PFSK-1 (cell line): ENCODE measurements around the gene IFT80.

Experiments used
- FOXP2 ChIP-seq: optimal IDR thresholded peaks from 2 replicates; pipeline ENCODE3; 2011; ENCODE audit warnings: borderline replicate concordance, control low read depth, inconsistent platforms; ENCODE audit not compliant: insufficient read depth; ENCODE audit errors: extremely low read length, extremely low read depth
- POLR2AphosphoS5 ChIP-seq: IDR thresholded peaks from 2 replicates; pipeline ENCODE4 v1.6.1; 2012; ENCODE audit warnings: low read depth, mild to moderate bottlenecking, control low read depth, low read length, moderate library complexity
- REST ChIP-seq, 2 experiments: IDR thresholded peaks; 2 replicates each; pipeline versions ENCODE4 v1.6.1 to v1.8.0; 2011 to 2012; ENCODE audit warnings: low read depth in 2 of 2, low read length in 2 of 2, control low read depth in 1 of 2, inconsistent platforms in 1 of 2, mild to moderate bottlenecking in 1 of 2, moderate library complexity in 1 of 2; ENCODE audit not compliant: insufficient read depth in 1 of 2
- SIN3A ChIP-seq: IDR thresholded peaks from 2 replicates; pipeline ENCODE4 v1.6.1; 2012; ENCODE audit warnings: mild to moderate bottlenecking, low read length, moderate library complexity, borderline replicate concordance; ENCODE audit not compliant: insufficient read depth
- TAF1 ChIP-seq: IDR thresholded peaks from 2 replicates; pipeline ENCODE4 v1.6.1; 2012; ENCODE audit warnings: low read length, control low read depth, borderline replicate concordance; ENCODE audit not compliant: insufficient read depth

The IFT80 gene

GRCh38 chr3:160319322-160319721, 79.7 kb downstream of the IFT80 start:
- TF ChIP-seq REST (IDR thresholded peaks at IDR 0.05; ENCODE audit: insufficient read depth in 1 of 2, low read depth in 2 of 2, low read length in 2 of 2), result no peak
- no peak for TF ChIP-seq TAF1
- no peak for TF ChIP-seq POLR2AphosphoS5
- no peak for TF ChIP-seq SIN3A
- no peak for TF ChIP-seq FOXP2

- TF ChIP-seq TAF1 (no peak), REST (IDR thresholded peaks at IDR 0.05; ENCODE audit: insufficient read depth in 1 of 2, low read depth in 2 of 2, low read length in 2 of 2) (no peak), FOXP2 (no peak), POLR2AphosphoS5 (no peak), SIN3A (no peak)
Observed at GRCh38 chr3:160314995-160315394, 84.0 kb downstream of the IFT80 start.

- TF ChIP-seq REST (IDR thresholded peaks at IDR 0.05; ENCODE audit: insufficient read depth in 1 of 2, low read depth in 2 of 2, low read length in 2 of 2) (no peak), FOXP2 (no peak), SIN3A (no peak), POLR2AphosphoS5 (no peak)
Observed at GRCh38 chr3:160312014-160312624, 86.9 kb downstream of the IFT80 start.

GRCh38 chr3:160302806-160303205, 96.2 kb downstream of the IFT80 start:
- TF ChIP-seq REST (IDR thresholded peaks at IDR 0.05; ENCODE audit: insufficient read depth in 1 of 2, low read depth in 2 of 2, low read length in 2 of 2), result no peak

- no peak for TF ChIP-seq TAF1
- no peak for TF ChIP-seq POLR2AphosphoS5
- no peak for TF ChIP-seq FOXP2
- no peak for TF ChIP-seq SIN3A
- no peak for TF ChIP-seq REST (IDR thresholded peaks at IDR 0.05; ENCODE audit: insufficient read depth in 1 of 2, low read depth in 2 of 2, low read length in 2 of 2)
Observed at GRCh38 chr3:160296591-160296990, 102.4 kb downstream of the IFT80 start.
